GM23248 (cell line): ENCODE measurements around the gene ROBO2.

Experiments used
- EZH2 ChIP-seq: fragments of 200-600 bp; sonication (generic); IDR thresholded peaks from 2 replicates; pipeline ENCODE4 v1.6.1; 2018; ENCODE audit warnings: antibody characterized with exemption, mild to moderate bottlenecking; ENCODE audit not compliant: insufficient read depth, poor library complexity, severe bottlenecking
- EZH2phosphoT487 ChIP-seq: fragments of 200-600 bp; sonication (generic); IDR thresholded peaks from 2 replicates; pipeline ENCODE4 v1.6.1; 2018; ENCODE audit warnings: antibody characterized with exemption, moderate library complexity, mild to moderate bottlenecking, low read depth; ENCODE audit not compliant: insufficient read depth

GRCh38 chr3:77345009-77345408 lies 305.1 kb downstream of the ROBO2 start:
- TF ChIP-seq EZH2phosphoT487 (no peak), EZH2 (no peak)
